Measurements from ENCODE around the gene SEMA3C.

The SEMA3C gene

DNA sequence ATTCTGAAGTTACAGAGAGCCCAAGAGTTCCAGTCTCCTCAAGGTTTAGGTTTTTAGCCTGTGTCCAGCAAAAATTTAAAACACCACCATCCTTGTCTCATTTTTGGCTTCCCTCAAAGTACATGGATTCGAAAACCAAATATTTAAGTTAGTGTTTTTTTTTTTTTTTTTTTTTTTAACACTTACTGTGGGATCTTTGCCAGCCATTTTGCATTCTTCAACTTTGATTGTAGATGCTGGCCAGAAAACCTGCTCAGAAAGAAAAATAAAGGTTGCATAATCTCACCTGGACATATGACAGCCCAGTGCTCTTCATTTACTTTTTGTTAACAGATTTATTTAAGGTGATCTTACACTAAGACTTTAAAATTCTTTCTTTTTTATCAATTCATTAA lies 91.6 kb downstream of the SEMA3C start:
- H3K4me2 ChIP-seq (ENCODE audit: low read depth, low read length, poor library complexity, severe bottlenecking) = no peak overlapping the region
- no peaks in the 10 kb centered on the region for H3F3A ChIP-seq (ENCODE audit: low read depth)

GRCh38 chr7:80826520-80827238 lies 92.2 kb downstream of the SEMA3C start:
- TF ChIP-seq EZH2phosphoT487 (IDR thresholded peaks at IDR 0.05; ENCODE audit: borderline replicate concordance) = no peak
- TF ChIP-seq, protein P1, sequence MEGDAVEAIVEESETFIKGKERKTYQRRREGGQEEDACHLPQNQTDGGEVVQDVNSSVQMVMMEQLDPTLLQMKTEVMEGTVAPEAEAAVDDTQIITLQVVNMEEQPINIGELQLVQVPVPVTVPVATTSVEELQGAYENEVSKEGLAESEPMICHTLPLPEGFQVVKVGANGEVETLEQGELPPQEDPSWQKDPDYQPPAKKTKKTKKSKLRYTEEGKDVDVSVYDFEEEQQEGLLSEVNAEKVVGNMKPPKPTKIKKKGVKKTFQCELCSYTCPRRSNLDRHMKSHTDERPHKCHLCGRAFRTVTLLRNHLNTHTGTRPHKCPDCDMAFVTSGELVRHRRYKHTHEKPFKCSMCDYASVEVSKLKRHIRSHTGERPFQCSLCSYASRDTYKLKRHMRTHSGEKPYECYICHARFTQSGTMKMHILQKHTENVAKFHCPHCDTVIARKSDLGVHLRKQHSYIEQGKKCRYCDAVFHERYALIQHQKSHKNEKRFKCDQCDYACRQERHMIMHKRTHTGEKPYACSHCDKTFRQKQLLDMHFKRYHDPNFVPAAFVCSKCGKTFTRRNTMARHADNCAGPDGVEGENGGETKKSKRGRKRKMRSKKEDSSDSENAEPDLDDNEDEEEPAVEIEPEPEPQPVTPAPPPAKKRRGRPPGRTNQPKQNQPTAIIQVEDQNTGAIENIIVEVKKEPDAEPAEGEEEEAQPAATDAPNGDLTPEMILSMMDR (conservative IDR thresholded peaks at IDR 0.05; ENCODE audit: low read length) = no peak
- no peaks in the 10 kb centered on the region for H3K4me1 ChIP-seq (ENCODE audit: insufficient read depth, low read length, poor library complexity, severe bottlenecking)
- no peaks in the 10 kb centered on the region for H4K20me1 ChIP-seq (ENCODE audit: insufficient read depth, low read length, poor library complexity, severe bottlenecking)
- no peaks in the 10 kb centered on the region for H3K36me3 ChIP-seq (ENCODE audit: insufficient read depth, low read length)
- no peaks in the 10 kb centered on the region for H3K9me2 ChIP-seq (replicated peaks; ENCODE audit: low read depth, low read length)
- H3K4me3 ChIP-seq (ENCODE audit: low read length, poor library complexity, severe bottlenecking) = no peak overlapping the region
- H3F3A ChIP-seq (ENCODE audit: low read depth) = no peaks in the 10 kb centered on the region
- H3K9me3 ChIP-seq (ENCODE audit: insufficient read depth, low read depth, low read length) = no peaks in the 10 kb centered on the region
- no peaks in the 10 kb centered on the region for H3K27me3 ChIP-seq (ENCODE audit: insufficient read depth, low read length, poor library complexity, severe bottlenecking)
- H3K79me2 ChIP-seq (ENCODE audit: insufficient read depth, low read length) = no peaks in the 10 kb centered on the region
- H2AFZ ChIP-seq (ENCODE audit: low read length) = no peak overlapping the region
- H3K4me2 ChIP-seq (ENCODE audit: low read depth, low read length, poor library complexity, severe bottlenecking) = no peak overlapping the region
- H3K9ac ChIP-seq (ENCODE audit: low read depth, low read length, poor library complexity, severe bottlenecking) = no peak overlapping the region

More for the DNA sequence above, 91.6 kb downstream of the SEMA3C start:
- no peaks in the 10 kb centered on the region for H3K27me3 ChIP-seq (ENCODE audit: insufficient read depth, low read length, poor library complexity, severe bottlenecking)
- no peaks in the 10 kb centered on the region for H3K9me3 ChIP-seq (ENCODE audit: insufficient read depth, low read depth, low read length)
- no peak for TF ChIP-seq EZH2phosphoT487 (IDR thresholded peaks at IDR 0.05; ENCODE audit: borderline replicate concordance)
- TF ChIP-seq, protein P1 (conservative IDR thresholded peaks at IDR 0.05; ENCODE audit: low read length) = no peak
- H3K9me2 ChIP-seq (replicated peaks; ENCODE audit: low read depth, low read length) = no peaks in the 10 kb centered on the region
- H3K9ac ChIP-seq (ENCODE audit: low read depth, low read length, poor library complexity, severe bottlenecking) = no peak overlapping the region
- H3K4me3 ChIP-seq (ENCODE audit: low read length, poor library complexity, severe bottlenecking) = no peak overlapping the region
- H3K4me1 ChIP-seq (ENCODE audit: insufficient read depth, low read length, poor library complexity, severe bottlenecking) = no peaks in the 10 kb centered on the region
- no peaks in the 10 kb centered on the region for H3K79me2 ChIP-seq (ENCODE audit: insufficient read depth, low read length)
- H4K20me1 ChIP-seq (ENCODE audit: insufficient read depth, low read length, poor library complexity, severe bottlenecking) = no peaks in the 10 kb centered on the region
- H3K36me3 ChIP-seq (ENCODE audit: insufficient read depth, low read length) = no peaks in the 10 kb centered on the region
- H2AFZ ChIP-seq (ENCODE audit: low read length) = no peak overlapping the region

- H3K27me3 ChIP-seq (ENCODE audit: insufficient read depth, low read length, poor library complexity, severe bottlenecking) = no peaks in the 10 kb centered on the region
- no peak overlapping the region for H3K9ac ChIP-seq (ENCODE audit: low read depth, low read length, poor library complexity, severe bottlenecking)
- no peaks in the 10 kb centered on the region for H3K36me3 ChIP-seq (ENCODE audit: insufficient read depth, low read length)
- H4K20me1 ChIP-seq (ENCODE audit: insufficient read depth, low read length, poor library complexity, severe bottlenecking) = no peaks in the 10 kb centered on the region
- no peaks in the 10 kb centered on the region for H3K79me2 ChIP-seq (ENCODE audit: insufficient read depth, low read length)
- H2AFZ ChIP-seq (ENCODE audit: low read length) = no peak overlapping the region
- H3K4me3 ChIP-seq (ENCODE audit: low read length, poor library complexity, severe bottlenecking) = no peak overlapping the region
- H3F3A ChIP-seq (ENCODE audit: low read depth) = no peaks in the 10 kb centered on the region
- no peak overlapping the region for H3K4me2 ChIP-seq (ENCODE audit: low read depth, low read length, poor library complexity, severe bottlenecking)
- TF ChIP-seq, protein P1 (conservative IDR thresholded peaks at IDR 0.05; ENCODE audit: low read length) = no peak
- TF ChIP-seq EZH2phosphoT487 (IDR thresholded peaks at IDR 0.05; ENCODE audit: borderline replicate concordance) = no peak
- no peaks in the 10 kb centered on the region for H3K9me3 ChIP-seq (ENCODE audit: insufficient read depth, low read depth, low read length)
- H3K4me1 ChIP-seq (ENCODE audit: insufficient read depth, low read length, poor library complexity, severe bottlenecking) = no peaks in the 10 kb centered on the region
- H3K9me2 ChIP-seq (replicated peaks; ENCODE audit: low read depth, low read length) = no peaks in the 10 kb centered on the region
Observed at GRCh38 chr7:80825499-80825898, 93.4 kb downstream of the SEMA3C start.

All from Loucy (cell line).